Loucy (cell line): ENCODE results near the gene DIO3.

Source experiments
- H2AFZ ChIP-seq: fragments of 200-600 bp; sonication (generic); 2 replicates; pipeline ENCODE4 v1.6.0; 2016; ENCODE audit warnings: antibody characterized with exemption, mild to moderate bottlenecking, low read length, moderate library complexity
- H3F3A ChIP-seq: fragments of 200-600 bp; 2 replicates; pipeline ENCODE4 v1.6.0; 2016; ENCODE audit warnings: antibody characterized with exemption, low read depth, mild to moderate bottlenecking
- H3K27me3 ChIP-seq: fragments of 200-600 bp; sonication (generic); 2 replicates; pipeline ENCODE4 v1.6.1; 2014; ENCODE audit warnings: low read length, mild to moderate bottlenecking; ENCODE audit not compliant: insufficient read depth, poor library complexity, severe bottlenecking
- H3K36me3 ChIP-seq: fragments of 200-600 bp; sonication (generic); 2 replicates; pipeline ENCODE4 v1.6.1; 2016; ENCODE audit warnings: low read length; ENCODE audit not compliant: insufficient read depth
- H3K4me1 ChIP-seq: fragments of 200-600 bp; sonication (generic); 2 replicates; pipeline ENCODE4 v1.5.1; 2014; ENCODE audit warnings: low read length, mild to moderate bottlenecking; ENCODE audit not compliant: insufficient read depth, poor library complexity, severe bottlenecking
- H3K4me2 ChIP-seq: fragments of 200-600 bp; sonication (generic); 2 replicates; pipeline ENCODE4 v1.6.0; 2014; ENCODE audit warnings: antibody characterized with exemption, low read length, low read depth, mild to moderate bottlenecking; ENCODE audit not compliant: poor library complexity, severe bottlenecking
- H3K4me3 ChIP-seq: fragments of 200-600 bp; sonication (generic); 2 replicates; pipeline ENCODE4 v1.5.1; 2014; ENCODE audit warnings: low read length, mild to moderate bottlenecking, mixed read lengths; ENCODE audit not compliant: poor library complexity, severe bottlenecking
- H3K79me2 ChIP-seq: fragments of 200-600 bp; sonication (generic); 2 replicates; pipeline ENCODE4 v1.6.1; 2014; ENCODE audit warnings: low read length; ENCODE audit not compliant: insufficient read depth
- H3K9ac ChIP-seq: fragments of 200-600 bp; sonication (generic); 2 replicates; pipeline ENCODE4 v1.6.0; 2014; ENCODE audit warnings: mild to moderate bottlenecking, low read depth, low read length, moderate library complexity; ENCODE audit not compliant: poor library complexity, severe bottlenecking
- H3K9me2 ChIP-seq: fragments of 200-600 bp; sonication (generic); replicated peaks from 2 replicates; pipeline ENCODE4 v1.6.1; 2016; ENCODE audit warnings: low read depth, low read length, mixed read lengths
- H3K9me3 ChIP-seq: fragments of 200-600 bp; sonication (generic); 2 replicates; pipeline ENCODE4 v1.6.1; 2014; ENCODE audit warnings: mild to moderate bottlenecking, antibody characterized with exemption, low read length, low read depth; ENCODE audit not compliant: insufficient read depth
- H4K20me1 ChIP-seq: fragments of 200-600 bp; sonication (generic); 2 replicates; pipeline ENCODE4 v1.6.0; 2014; ENCODE audit warnings: antibody characterized with exemption, low read length, mild to moderate bottlenecking; ENCODE audit not compliant: insufficient read depth, poor library complexity, severe bottlenecking
- EZH2phosphoT487 ChIP-seq: fragments of 200-600 bp; IDR thresholded peaks from 2 replicates; pipeline ENCODE4 v1.6.1; 2018; ENCODE audit warnings: antibody characterized with exemption, mild to moderate bottlenecking, moderate library complexity, borderline replicate concordance
- TF ChIP-seq, protein P1 (sequence below): fragments of 200-600 bp; sonication (generic); conservative IDR thresholded peaks from 2 replicates; pipeline ENCODE4 v1.5.1; 2014; ENCODE audit warnings: mild to moderate bottlenecking, antibody characterized with exemption, low read length

DIO3 gene

DNA sequence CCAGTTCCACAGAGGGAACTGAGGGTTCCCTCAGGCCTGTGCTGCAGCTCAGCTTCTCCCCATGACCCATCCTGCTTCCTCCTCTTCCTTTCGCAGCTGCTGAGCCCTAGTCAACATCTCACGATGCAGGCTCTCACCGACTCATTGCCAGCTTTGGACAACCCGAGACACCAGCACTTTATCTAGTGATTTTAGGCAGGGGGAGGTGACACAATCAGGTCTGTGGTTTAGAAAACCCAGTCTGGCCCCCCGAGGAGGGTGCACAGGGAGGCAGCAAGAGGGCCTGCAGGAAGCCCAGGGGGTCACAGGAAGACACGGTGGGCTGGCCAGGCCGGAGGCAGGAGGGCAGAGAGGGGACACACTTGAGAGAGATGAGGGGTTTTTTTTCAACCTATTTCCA is 35.4 kb downstream of the DIO3 start:
- H3K79me2 ChIP-seq = no peaks in the 10 kb centered on the region
- no peak overlapping the region for H2AFZ ChIP-seq
- no peaks in the 10 kb centered on the region for H4K20me1 ChIP-seq
- H3K9me3 ChIP-seq = no peaks in the 10 kb centered on the region
- no peaks in the 10 kb centered on the region for H3K9me2 ChIP-seq
- peak overlapping the region; percentile 62 for H3K4me2 ChIP-seq
- H3F3A ChIP-seq = peaks cover 6% of the 10 kb centered on the region; the same call in 1 of the 2 replicates
- peak overlapping the region; percentile 55 for H3K9ac ChIP-seq
- H3K4me3 ChIP-seq = peak overlapping the region; percentile 39
- H3K4me1 ChIP-seq = peaks cover 55% of the 10 kb centered on the region
- no peaks in the 10 kb centered on the region for H3K36me3 ChIP-seq
- no peaks in the 10 kb centered on the region for H3K27me3 ChIP-seq
- no peak for TF ChIP-seq EZH2phosphoT487
- TF ChIP-seq, protein P1, sequence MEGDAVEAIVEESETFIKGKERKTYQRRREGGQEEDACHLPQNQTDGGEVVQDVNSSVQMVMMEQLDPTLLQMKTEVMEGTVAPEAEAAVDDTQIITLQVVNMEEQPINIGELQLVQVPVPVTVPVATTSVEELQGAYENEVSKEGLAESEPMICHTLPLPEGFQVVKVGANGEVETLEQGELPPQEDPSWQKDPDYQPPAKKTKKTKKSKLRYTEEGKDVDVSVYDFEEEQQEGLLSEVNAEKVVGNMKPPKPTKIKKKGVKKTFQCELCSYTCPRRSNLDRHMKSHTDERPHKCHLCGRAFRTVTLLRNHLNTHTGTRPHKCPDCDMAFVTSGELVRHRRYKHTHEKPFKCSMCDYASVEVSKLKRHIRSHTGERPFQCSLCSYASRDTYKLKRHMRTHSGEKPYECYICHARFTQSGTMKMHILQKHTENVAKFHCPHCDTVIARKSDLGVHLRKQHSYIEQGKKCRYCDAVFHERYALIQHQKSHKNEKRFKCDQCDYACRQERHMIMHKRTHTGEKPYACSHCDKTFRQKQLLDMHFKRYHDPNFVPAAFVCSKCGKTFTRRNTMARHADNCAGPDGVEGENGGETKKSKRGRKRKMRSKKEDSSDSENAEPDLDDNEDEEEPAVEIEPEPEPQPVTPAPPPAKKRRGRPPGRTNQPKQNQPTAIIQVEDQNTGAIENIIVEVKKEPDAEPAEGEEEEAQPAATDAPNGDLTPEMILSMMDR = no peak

DNA sequence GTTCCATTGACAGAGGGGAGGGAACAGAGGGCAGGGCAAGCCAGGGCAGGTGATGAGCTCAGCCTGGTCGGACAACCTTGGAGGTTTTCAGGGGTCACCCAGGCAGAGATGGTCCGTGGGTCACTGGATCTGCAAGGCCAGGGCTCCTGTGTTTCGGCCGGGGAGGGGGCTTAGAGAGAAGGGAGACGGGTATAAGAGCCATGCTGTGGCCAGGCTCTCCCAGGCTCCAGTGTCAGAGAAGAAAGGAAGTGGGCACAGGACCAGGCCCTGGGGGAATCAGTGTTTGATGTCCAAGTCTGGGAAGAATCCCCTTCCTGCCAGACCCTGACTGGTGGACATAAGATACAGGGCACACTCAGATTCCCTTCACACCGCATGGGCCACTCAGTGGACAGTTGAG is 36.9 kb downstream of the DIO3 start:
- H3K9me3 ChIP-seq = no peaks in the 10 kb centered on the region
- TF ChIP-seq, protein P1 = no peak; the same call in 1 of the 2 replicates
- TF ChIP-seq EZH2phosphoT487 = no peak
- no peaks in the 10 kb centered on the region for H4K20me1 ChIP-seq
- H3K9ac ChIP-seq = no peak overlapping the region
- H3K4me2 ChIP-seq = no peak overlapping the region
- no peaks in the 10 kb centered on the region for H3K36me3 ChIP-seq
- H3F3A ChIP-seq = peaks cover 6% of the 10 kb centered on the region; the same call in 1 of the 2 replicates
- no peaks in the 10 kb centered on the region for H3K27me3 ChIP-seq
- no peak overlapping the region for H2AFZ ChIP-seq
- H3K4me3 ChIP-seq = no peak overlapping the region
- H3K79me2 ChIP-seq = no peaks in the 10 kb centered on the region
- no peaks in the 10 kb centered on the region for H3K9me2 ChIP-seq
- H3K4me1 ChIP-seq = peaks cover 55% of the 10 kb centered on the region

DNA sequence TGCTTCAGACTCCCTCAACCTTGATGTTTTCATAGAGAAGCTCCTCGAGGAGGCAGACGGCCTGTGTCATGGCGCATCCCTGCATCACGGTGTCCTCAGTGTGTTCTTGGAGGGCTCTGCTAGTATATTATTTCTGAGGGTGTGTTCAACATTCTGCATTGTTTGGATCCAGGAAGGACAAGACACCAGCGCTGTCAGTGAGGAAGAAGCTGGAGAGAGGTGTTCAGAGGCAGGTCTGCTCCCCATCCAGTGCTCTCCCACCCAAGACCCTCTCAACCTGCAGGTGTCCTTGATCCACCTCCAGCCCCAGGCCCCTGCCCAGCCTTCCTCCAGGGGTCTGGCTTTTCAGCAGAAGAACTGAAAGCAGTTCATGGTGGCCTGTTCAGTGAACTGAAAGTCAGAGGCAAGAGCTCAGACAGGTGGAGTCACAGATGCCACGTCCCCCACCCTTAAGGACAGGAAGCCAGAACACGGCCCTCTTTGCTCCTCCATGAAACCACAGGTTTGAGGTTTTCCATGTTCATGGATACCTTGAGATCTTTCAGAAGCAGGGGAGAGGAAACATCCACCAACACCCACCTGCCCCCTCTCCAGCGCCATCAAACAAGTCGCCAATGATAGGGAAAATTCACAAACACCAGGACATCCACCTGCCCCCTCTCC is 37.4 kb downstream of the DIO3 start:
- H3K27me3 ChIP-seq = no peaks in the 10 kb centered on the region
- H2AFZ ChIP-seq = no peak overlapping the region
- no peak overlapping the region for H3K4me2 ChIP-seq
- TF ChIP-seq, protein P1 = no peak
- TF ChIP-seq EZH2phosphoT487 = no peak
- no peak overlapping the region for H3K4me3 ChIP-seq
- peaks cover 6% of the 10 kb centered on the region; the same call in 1 of the 2 replicates for H3F3A ChIP-seq
- H3K9me2 ChIP-seq = no peaks in the 10 kb centered on the region
- no peaks in the 10 kb centered on the region for H3K36me3 ChIP-seq
- H3K9me3 ChIP-seq = no peaks in the 10 kb centered on the region
- H3K4me1 ChIP-seq = peaks cover 52% of the 10 kb centered on the region
- no peaks in the 10 kb centered on the region for H3K79me2 ChIP-seq
- no peaks in the 10 kb centered on the region for H4K20me1 ChIP-seq
- H3K9ac ChIP-seq = no peak overlapping the region
